Esophagus muscularis mucosa (tissue), 3 donors: ENCODE data around the gene FBXO34.

Source experiments
- CTCF ChIP-seq, 3 experiments: fragments of 200-600 bp in 2 of 3; fragments of 450-650 bp in 1 of 3; sonication (generic) in 2 of 3; IDR thresholded peaks; one replicate each; pipeline ENCODE4 v1.5.1; 2017 to 2019; ENCODE audit warnings: antibody characterized with exemption in 3 of 3, mild to moderate bottlenecking in 2 of 3, moderate library complexity in 1 of 3
- POLR2A ChIP-seq: fragments of 450-650 bp; IDR thresholded peaks from one replicate; pipeline ENCODE4 v1.6.1; 2017; ENCODE audit warnings: antibody characterized with exemption, moderate library complexity, mild to moderate bottlenecking, low read depth

GRCh38 chr14:55353686-55354467 is 82.7 kb downstream of the FBXO34 start:
- TF ChIP-seq POLR2A: no peak
- no peak for TF ChIP-seq CTCF (IDR thresholded peaks at IDR 0.05)
